GM23338 (cell line): ENCODE measurements around the gene SLC4A9. TPM values are rescaled to one million over a fixed set of nuclear protein-coding genes. Genes with fewer than 3 reads are reported as not detected.
A peak's percentile ranks its signal among the peaks of the same experiment; 100 is the strongest.
"Not testable (repeated sequence)": the region's sequence is repeated elsewhere in the genome, so short reads cannot be mapped to it uniquely, and the experiment has no call there.

ENCODE experiments used
- ATAC-seq: fragments of 200-7000 bp; cut with Tn5 transposase; 3 replicates; pipeline ENCODE4 v1.9.1; 2020
- DNase-seq: peaks from one replicate; pipeline ENCODE4 v3.0.0-alpha.2; 2015; ENCODE audit warnings: low spot score
- H2AFZ ChIP-seq: fragments of 200-600 bp; sonication (generic); 2 replicates; pipeline ENCODE4 v1.8.0; 2016; ENCODE audit warnings: antibody characterized with exemption, mild to moderate bottlenecking, moderate library complexity
- H3F3A ChIP-seq: fragments of 200-600 bp; sonication (generic); replicated peaks from 2 replicates; pipeline ENCODE4 v1.8.0; 2017; ENCODE audit warnings: antibody characterized with exemption, mixed run types, low read depth
- H3K27ac ChIP-seq: fragments of 200-600 bp; sonication (generic); 2 replicates; pipeline ENCODE4 v1.6.1; 2016; ENCODE audit warnings: low read depth
- H3K27me3 ChIP-seq: fragments of 200-600 bp; sonication (generic); 2 replicates; pipeline ENCODE4 v1.8.0; 2016; ENCODE audit warnings: mild to moderate bottlenecking, mixed run types, moderate library complexity; ENCODE audit not compliant: insufficient read depth
- H3K36me3 ChIP-seq: fragments of 200-600 bp; sonication (generic); 2 replicates; pipeline ENCODE4 v1.8.0; 2016; ENCODE audit warnings: mild to moderate bottlenecking; ENCODE audit not compliant: insufficient read depth
- H3K4me1 ChIP-seq: fragments of 200-600 bp; sonication (generic); 2 replicates; pipeline ENCODE4 v1.8.0; 2016; ENCODE audit warnings: mild to moderate bottlenecking, moderate library complexity; ENCODE audit not compliant: insufficient read depth
- H3K4me2 ChIP-seq: fragments of 200-600 bp; sonication (generic); 2 replicates; pipeline ENCODE4 v1.7.1; 2017; ENCODE audit warnings: mixed run types
- H3K4me3 ChIP-seq: fragments of 200-600 bp; sonication (generic); 2 replicates; pipeline ENCODE4 v1.6.1; 2016; ENCODE audit warnings: mixed run types
- H3K79me2 ChIP-seq: fragments of 200-600 bp; sonication (generic); replicated peaks from 2 replicates; pipeline ENCODE4 v1.8.0; 2017; ENCODE audit warnings: mild to moderate bottlenecking; ENCODE audit not compliant: insufficient read depth
- H3K9me2 ChIP-seq: fragments of 200-600 bp; sonication (generic); 2 replicates; pipeline ENCODE4 v1.8.0; 2017; ENCODE audit not compliant: insufficient read depth
- H4K20me1 ChIP-seq: fragments of 200-600 bp; sonication (generic); replicated peaks from 2 replicates; pipeline ENCODE4 v1.8.0; 2017; ENCODE audit warnings: mild to moderate bottlenecking; ENCODE audit not compliant: insufficient read depth
- H3K27ac Mint-ChIP-seq: 2 replicates; pipeline ENCODE4 v1.8.0; 2020; ENCODE audit warnings: inconsistent platforms, mild to moderate bottlenecking, moderate library complexity, mixed read lengths
- H3K27me3 Mint-ChIP-seq: 3 replicates; pipeline ENCODE4 v1.8.0; 2022; ENCODE audit warnings: low read depth, mild to moderate bottlenecking, moderate library complexity, mixed read lengths, inconsistent platforms; ENCODE audit not compliant: insufficient read depth, poor library complexity
- H3K36me3 Mint-ChIP-seq: 3 replicates; pipeline ENCODE4 v1.8.0; 2021; ENCODE audit warnings: low read depth, mild to moderate bottlenecking, inconsistent platforms, moderate library complexity, mixed read lengths
- H3K4me1 Mint-ChIP-seq: 3 replicates; pipeline ENCODE4 v1.8.0; 2020; ENCODE audit warnings: mild to moderate bottlenecking, inconsistent platforms, mixed read lengths
- H3K4me3 Mint-ChIP-seq: 3 replicates; pipeline ENCODE4 v1.8.0; 2021; ENCODE audit warnings: moderate library complexity, mild to moderate bottlenecking, inconsistent platforms, mixed read lengths
- H3K9me3 Mint-ChIP-seq: 3 replicates; pipeline ENCODE4 v1.8.0; 2020; ENCODE audit warnings: moderate library complexity, mild to moderate bottlenecking, inconsistent platforms, mixed read lengths
- CTCF ChIP-seq, 2 experiments: fragments of 200-600 bp in 1 of 2; sonication (generic) in 1 of 2; conservative IDR thresholded peaks; 2 replicates each; pipeline versions ENCODE4 v1.5.1 to v1.6.1; 2016 to 2017; ENCODE audit warnings: antibody characterized with exemption in 2 of 2, low read depth in 2 of 2, mild to moderate bottlenecking in 2 of 2, moderate library complexity in 1 of 2
- EZH2phosphoT487 ChIP-seq: fragments of 200-600 bp; sonication (generic); IDR thresholded peaks from one replicate; pipeline ENCODE4 v1.8.1; 2018; ENCODE audit warnings: antibody characterized with exemption; ENCODE audit not compliant: unreplicated experiment
- JUNB ChIP-seq: IDR thresholded peaks from one replicate; pipeline ENCODE4 v1.6.1; 2016; ENCODE audit warnings: antibody characterized with exemption; ENCODE audit not compliant: unreplicated experiment
- NANOG ChIP-seq: IDR thresholded peaks from 2 replicates; pipeline ENCODE4 v1.6.1; 2016; ENCODE audit warnings: antibody characterized with exemption, borderline replicate concordance
- POLR2AphosphoS5 ChIP-seq: IDR thresholded peaks from 2 replicates; pipeline ENCODE4 v1.6.1; 2016; ENCODE audit warnings: antibody characterized with exemption, low read depth
- REST ChIP-seq: IDR thresholded peaks from one replicate; pipeline ENCODE4 v1.6.1; 2018; ENCODE audit warnings: antibody characterized with exemption; ENCODE audit not compliant: unreplicated experiment
- STAT1 ChIP-seq: IDR thresholded peaks from one replicate; pipeline ENCODE4 v1.6.1; 2016; ENCODE audit warnings: antibody characterized with exemption; ENCODE audit not compliant: unreplicated experiment
- ZNF114 ChIP-seq: fragments of 250-450 bp; sonication (Bioruptor Pico); IDR thresholded peaks from 2 replicates; pipeline ENCODE4 v1.5.0; 2020; ENCODE audit warnings: mild to moderate bottlenecking, moderate library complexity
- ZNF331 ChIP-seq: fragments of 250-450 bp; sonication (Bioruptor Pico); IDR thresholded peaks from 2 replicates; pipeline ENCODE4 v1.5.0; 2020; ENCODE audit warnings: low read depth, mild to moderate bottlenecking, moderate library complexity
- ZNF462 ChIP-seq: fragments of 250-450 bp; sonication (Bioruptor Pico); IDR thresholded peaks from 2 replicates; pipeline ENCODE4 v1.5.0; 2020; ENCODE audit warnings: mild to moderate bottlenecking, moderate library complexity
- polyA plus RNA-seq: library from polyadenylated mRNA; unstranded; fragments of >200 nt; fragmentation: Nextera tagmentation; extraction: Ambion mirVana; gene quantifications from 2 replicates; pipeline ENCODE4 v1.2.1, GENCODE V29; 2016
- total RNA-seq: library from RNA; depleted of rRNA; stranded (reverse); fragments of >200 nt; shearing (Covaris generic); gene quantifications from 2 replicates; pipeline ENCODE4 v1.2.3, GENCODE V29; 2014

The SLC4A9 gene
- total and polyA plus RNA-seq, 2 experiments from 2014 or later: 0.08 TPM; not detected in 1

DNA sequence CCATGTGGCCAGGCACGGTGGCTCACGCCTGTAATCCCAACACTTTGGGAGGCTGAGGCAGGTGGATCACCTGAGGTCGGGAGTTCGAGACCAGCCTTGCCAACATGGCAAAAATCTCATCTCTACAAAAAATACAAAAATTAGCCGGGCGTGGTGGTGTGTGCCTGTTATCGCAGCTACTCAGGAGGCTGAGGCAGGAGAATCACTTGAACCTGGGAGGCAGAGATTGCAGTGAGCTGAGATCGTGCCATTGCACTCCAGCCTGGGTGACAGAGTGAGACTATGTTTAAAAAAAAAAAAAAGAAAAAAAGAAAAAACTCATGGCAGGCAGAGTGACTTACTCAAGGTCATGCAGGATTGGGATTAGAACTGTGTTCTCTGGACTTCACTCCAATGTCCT, 16.1 kb upstream of the SLC4A9 start:
- not testable (repeated sequence) for H3K27ac Mint-ChIP-seq, ATAC-seq, H3K4me2 ChIP-seq, H4K20me1 ChIP-seq, H2AFZ ChIP-seq, H3F3A ChIP-seq, H3K9me2 ChIP-seq, H3K4me3 Mint-ChIP-seq, H3K27ac ChIP-seq, H3K9me3 Mint-ChIP-seq, H3K4me3 ChIP-seq, H3K36me3 Mint-ChIP-seq, DNase-seq, H3K36me3 ChIP-seq, H3K79me2 ChIP-seq
- Histone ChIP-seq H3K4me1 (peaks cover 14% of the 10 kb centered on the region), H3K27me3 (peaks cover 15% of the 10 kb centered on the region)
- Mint-ChIP-seq H3K4me1 (peaks cover 20% of the 10 kb centered on the region), H3K27me3 (peaks cover 14% of the 10 kb centered on the region)

DNA sequence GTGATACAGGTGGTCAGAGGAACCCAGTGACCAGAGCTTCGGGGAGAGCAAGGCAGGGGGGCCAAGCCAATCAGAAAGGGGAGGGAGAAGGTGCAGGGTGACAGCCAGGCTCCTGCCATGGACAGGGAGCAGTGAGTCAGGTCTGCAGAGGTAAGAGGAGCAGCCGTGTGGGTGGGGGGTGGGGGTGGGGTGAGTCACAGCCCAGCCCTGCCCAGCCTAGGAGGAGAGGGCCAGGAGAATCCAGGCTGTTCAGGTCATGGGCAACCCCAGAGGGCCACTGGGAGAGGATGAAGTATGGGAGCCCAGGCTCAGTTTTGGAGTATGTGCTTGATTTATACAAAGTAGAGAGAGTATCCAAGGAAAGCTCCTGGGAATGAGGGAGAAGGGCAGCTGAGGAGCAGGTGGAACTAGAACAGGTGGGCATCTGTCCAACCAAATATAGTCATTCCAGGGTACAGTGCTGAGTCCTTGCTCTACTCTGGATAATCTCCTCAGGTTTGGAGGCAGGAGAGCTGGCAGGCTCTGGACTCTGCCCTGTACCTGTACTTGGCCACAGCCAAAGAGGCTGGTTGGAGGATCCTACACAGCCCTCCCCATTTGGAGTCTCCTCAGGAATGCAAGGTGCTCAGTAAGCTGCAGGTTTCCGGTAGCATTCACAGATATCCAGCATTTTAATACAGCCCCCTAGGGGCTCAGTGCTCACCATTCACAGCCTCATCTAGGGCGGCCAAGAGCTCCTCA, 15.1 kb upstream of the SLC4A9 start:
- H3K27me3 Mint-ChIP-seq: peaks cover 14% of the 10 kb centered on the region
- H3K27me3 ChIP-seq: peaks cover 15% of the 10 kb centered on the region
- H3K4me1 ChIP-seq: peaks cover 14% of the 10 kb centered on the region
- no peak overlapping the region for H3K27ac Mint-ChIP-seq
- peaks cover 3% of the 10 kb centered on the region; the same call in 1 of the 3 replicates for H3K36me3 Mint-ChIP-seq
- no peak overlapping the region for H3K27ac ChIP-seq
- ATAC-seq (peak; percentile 18), DNase-seq (peak; percentile 65)
- no peak overlapping the region for H2AFZ ChIP-seq
- peak overlapping the region; percentile 97 for H3K4me2 ChIP-seq
- H3F3A ChIP-seq: peaks cover 7% of the 10 kb centered on the region; the same call in 1 of the 2 replicates
- H4K20me1 ChIP-seq: no peaks in the 10 kb centered on the region; the same call in 1 of the 2 replicates
- H3K9me2 ChIP-seq: no peaks in the 10 kb centered on the region
- H3K36me3 ChIP-seq: no peaks in the 10 kb centered on the region
- peaks cover 20% of the 10 kb centered on the region for H3K4me1 Mint-ChIP-seq
- H3K9me3 Mint-ChIP-seq: no peaks in the 10 kb centered on the region
- H3K4me3 Mint-ChIP-seq: peak overlapping the region; percentile 69
- H3K79me2 ChIP-seq: no peaks in the 10 kb centered on the region
- H3K4me3 ChIP-seq: peak overlapping the region; percentile 76
- TF ChIP-seq POLR2AphosphoS5 (no peak), REST (no peak), ZNF331 (CRISPR knock-in tag) (no peak), ZNF114 (CRISPR knock-in tag) (no peak), STAT1 (no peak), EZH2phosphoT487 (no peak), NANOG (no peak), ZNF462 (CRISPR knock-in tag) (no peak), JUNB (no peak), CTCF (conservative IDR thresholded peaks at IDR 0.05; ENCODE audit: low read depth in 2 of 2) (no peak)
